Panc1 (cell line): Measurements from ENCODE around the gene HOXA5. TPM values are rescaled to one million over a fixed set of nuclear protein-coding genes. Genes with fewer than 3 reads are reported as not detected.

ENCODE experiments used
- ATAC-seq: fragments of 200-7000 bp; cut with Tn5 transposase; 2 replicates; pipeline ENCODE4 v1.9.1; 2020; ENCODE audit warnings: mild to moderate bottlenecking, moderate library complexity
- BruUV-seq: library from RNA; stranded (reverse); fragments of 400-500 nt; replicated peaks from 2 replicates; lab custom pipeline; 2021; lab: Mats Ljungman, UMichigan
- CTCF ChIA-PET: fragments of 300-600 bp; sonication (Branson Sonifier 250); formaldehyde crosslinking; loops from one replicate; lab custom pipeline; 2022; ENCODE audit warnings: antibody characterized with exemption; lab: Charles Lee
- POLR2A ChIA-PET: fragments of 300-600 bp; sonication (Branson Sonifier 250); formaldehyde crosslinking; loops from one replicate; lab custom pipeline; 2022; ENCODE audit warnings: antibody characterized with exemption; lab: Charles Lee
- DNase-seq: peaks from one replicate; pipeline ENCODE4 v3.0.0-alpha.2; 2010; ENCODE audit warnings: low read depth, low spot score
- H3K27ac ChIP-seq: 2 replicates; pipeline ENCODE4 v1.5.1; 2011; ENCODE audit warnings: mild to moderate bottlenecking, low read length, inconsistent platforms
- H3K27me3 ChIP-seq: fragments of 200-500 bp; sonication (Bioruptor generic); 2 replicates; pipeline ENCODE4 v1.6.0; 2014; ENCODE audit warnings: low read length, inconsistent platforms; ENCODE audit not compliant: control insufficient read depth, insufficient read depth
- H3K36me3 ChIP-seq: fragments of 200-500 bp; sonication (Bioruptor generic); 2 replicates; pipeline ENCODE4 v1.5.1; 2014; ENCODE audit warnings: inconsistent platforms, mild to moderate bottlenecking, low read length, moderate library complexity; ENCODE audit not compliant: control insufficient read depth, insufficient read depth
- H3K4me1 ChIP-seq: 2 replicates; pipeline ENCODE4 v1.5.1; 2011; ENCODE audit warnings: inconsistent platforms, mild to moderate bottlenecking, low read length, moderate library complexity; ENCODE audit not compliant: control insufficient read depth, insufficient read depth
- H3K4me3 ChIP-seq, 2 experiments: 2 replicates each; pipeline ENCODE4 v1.5.1; 2011 to 2012; ENCODE audit warnings: low read depth in 2 of 2, low read length in 2 of 2, mild to moderate bottlenecking in 2 of 2, inconsistent platforms in 1 of 2, moderate library complexity in 1 of 2
- H3K9me3 ChIP-seq: fragments of 200-500 bp; sonication (Bioruptor generic); 2 replicates; pipeline ENCODE4 v1.5.1; 2014; ENCODE audit warnings: low read depth, mild to moderate bottlenecking, inconsistent platforms, low read length, moderate library complexity; ENCODE audit not compliant: control insufficient read depth, insufficient read depth
- POLR2AphosphoS5 ChIP-seq: IDR thresholded peaks from 2 replicates; pipeline ENCODE4 v1.6.1; 2012; ENCODE audit warnings: mild to moderate bottlenecking, low read depth, low read length, moderate library complexity
- REST ChIP-seq, 2 experiments: IDR thresholded peaks; 2 replicates each; pipeline ENCODE4 v1.6.1; 2011 to 2012; ENCODE audit warnings: low read depth in 2 of 2, control low read depth in 1 of 2, low read length in 1 of 2, mild to moderate bottlenecking in 1 of 2, moderate library complexity in 1 of 2; ENCODE audit not compliant: insufficient read depth in 1 of 2
- SIN3A ChIP-seq: IDR thresholded peaks from 2 replicates; pipeline ENCODE4 v1.6.1; 2012; ENCODE audit warnings: low read depth, mild to moderate bottlenecking, low read length, moderate library complexity, borderline replicate concordance; ENCODE audit not compliant: insufficient read depth
- TCF7L2 ChIP-seq: IDR thresholded peaks from 2 replicates; pipeline ENCODE4 v1.6.1; 2011; ENCODE audit warnings: mild to moderate bottlenecking, low read depth, low read length, inconsistent platforms
- in situ Hi-C: cut with HindIII; loops from 2 replicates; pipeline ENCODE4 v1.10.0; 2016; ENCODE audit warnings: low sequenced_read_pairs, low pct_unique_long_range_greater_than_20kb
- intact Hi-C: fragments of 100-400 bp; cut with micrococcal nuclease; formaldehyde crosslinking; loops from one replicate; pipeline ENCODE4 v1.10.0; 2022; ENCODE audit not compliant: unreplicated experiment
- total RNA-seq: library from RNA; stranded (reverse); gene quantifications from one replicate; pipeline ENCODE4 v1.2.1, GENCODE V29; 2021; ENCODE audit not compliant: unreplicated experiment
- TF ChIP-seq, protein P1 (sequence below): fragments of 450-650 bp; IDR thresholded peaks from 2 replicates; pipeline ENCODE4 v1.5.1; 2017; ENCODE audit warnings: mild to moderate bottlenecking

Gene HOXA5
- total RNA-seq, 1 experiment from 2014 or later, result 3.9 TPM

- CTCF ChIA-PET, result no interaction called here
- DNase-seq (no peak), ATAC-seq (no peak)
- Histone ChIP-seq H3K36me3 (no peaks in the 10 kb centered on the region; the same call in 1 of the 2 replicates), H3K27me3 (no peaks in the 10 kb centered on the region), H3K9me3 (no peaks in the 10 kb centered on the region), H3K4me1 (0 out of 2 replicates have a peak, but pooled peaks cover 3% of the 10 kb centered on the region), H3K4me3 (no peak overlapping the region), H3K27ac (no peak overlapping the region)
- no TSS peak for BruUV-seq
- intact Hi-C loops (no loop called here), in situ Hi-C loops (no loop called here)
- TF ChIP-seq SIN3A (no peak), POLR2AphosphoS5 (no peak), TCF7L2 (no peak), REST (IDR thresholded peaks at IDR 0.05; ENCODE audit: insufficient read depth in 1 of 2, low read depth in 2 of 2, low read length in 1 of 2) (no peak)
- TF ChIP-seq, protein P1, sequence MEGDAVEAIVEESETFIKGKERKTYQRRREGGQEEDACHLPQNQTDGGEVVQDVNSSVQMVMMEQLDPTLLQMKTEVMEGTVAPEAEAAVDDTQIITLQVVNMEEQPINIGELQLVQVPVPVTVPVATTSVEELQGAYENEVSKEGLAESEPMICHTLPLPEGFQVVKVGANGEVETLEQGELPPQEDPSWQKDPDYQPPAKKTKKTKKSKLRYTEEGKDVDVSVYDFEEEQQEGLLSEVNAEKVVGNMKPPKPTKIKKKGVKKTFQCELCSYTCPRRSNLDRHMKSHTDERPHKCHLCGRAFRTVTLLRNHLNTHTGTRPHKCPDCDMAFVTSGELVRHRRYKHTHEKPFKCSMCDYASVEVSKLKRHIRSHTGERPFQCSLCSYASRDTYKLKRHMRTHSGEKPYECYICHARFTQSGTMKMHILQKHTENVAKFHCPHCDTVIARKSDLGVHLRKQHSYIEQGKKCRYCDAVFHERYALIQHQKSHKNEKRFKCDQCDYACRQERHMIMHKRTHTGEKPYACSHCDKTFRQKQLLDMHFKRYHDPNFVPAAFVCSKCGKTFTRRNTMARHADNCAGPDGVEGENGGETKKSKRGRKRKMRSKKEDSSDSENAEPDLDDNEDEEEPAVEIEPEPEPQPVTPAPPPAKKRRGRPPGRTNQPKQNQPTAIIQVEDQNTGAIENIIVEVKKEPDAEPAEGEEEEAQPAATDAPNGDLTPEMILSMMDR, result no peak
- POLR2A ChIA-PET, result no interaction called here
Observed at GRCh38 chr7:27157702-27158431, 14.4 kb upstream of the HOXA5 start.

DNA sequence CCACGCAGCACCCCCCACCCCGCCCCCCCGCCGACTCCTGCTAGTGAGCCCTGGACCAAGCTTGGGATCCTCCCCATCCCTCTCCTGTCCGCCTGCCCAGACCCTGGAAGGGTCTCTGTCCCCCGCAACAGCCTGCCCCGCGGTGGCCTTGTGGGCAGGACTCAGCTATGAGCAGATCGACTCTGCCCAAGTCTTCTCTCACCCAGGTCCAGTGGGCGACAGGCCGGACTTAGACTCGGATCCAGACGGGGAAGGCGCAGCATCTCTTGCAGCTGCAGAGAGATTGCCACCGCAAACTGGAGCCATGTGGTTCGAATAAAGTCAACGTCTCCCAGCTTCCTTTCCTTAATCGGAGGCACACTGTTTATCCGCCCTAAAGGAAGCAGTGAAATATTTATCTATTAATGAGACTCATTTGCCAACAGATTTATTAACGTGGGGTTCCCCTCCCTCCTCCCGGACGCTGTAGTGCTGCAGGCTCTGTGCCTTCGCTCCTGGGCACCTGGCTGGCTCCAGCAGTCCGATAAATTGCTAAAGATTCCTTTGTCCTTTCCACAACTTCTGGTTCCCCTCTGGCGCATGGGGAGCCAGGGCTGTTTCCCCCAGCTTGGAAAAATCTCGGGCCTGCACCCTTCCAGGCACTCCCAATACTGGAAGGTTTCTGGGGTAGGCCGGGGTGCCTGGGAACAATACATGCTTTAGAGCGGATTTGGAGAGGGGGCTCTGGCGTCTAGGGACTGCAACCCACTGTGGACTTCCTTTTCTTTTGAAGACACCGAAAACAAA lies 13.6 kb upstream of the HOXA5 start:
- ChIA-PET CTCF (interaction anchor here (0.6 kb wide), 2 partner anchors 65 to 301 kb away, joined by 3 to 8 read pairs; no protein-coding TSS in a partner anchor), POLR2A (no interaction called here)
- Histone ChIP-seq H3K36me3 (no peaks in the 10 kb centered on the region; the same call in 1 of the 2 replicates), H3K27ac (no peak overlapping the region), H3K9me3 (no peaks in the 10 kb centered on the region), H3K27me3 (no peaks in the 10 kb centered on the region), H3K4me1 (0 out of 2 replicates have a peak, but pooled peaks cover 3% of the 10 kb centered on the region), H3K4me3 (no peak overlapping the region)
- no peak for DNase-seq
- no TSS peak for BruUV-seq
- ATAC-seq, result no peak
- in situ Hi-C loops, result no loop called here
- no peak for TF ChIP-seq POLR2AphosphoS5
- TF ChIP-seq REST (IDR thresholded peaks at IDR 0.05; ENCODE audit: insufficient read depth in 1 of 2, low read depth in 2 of 2, low read length in 1 of 2), result no peak
- TF ChIP-seq, protein P1, result no peak
- no peak for TF ChIP-seq SIN3A
- no peak for TF ChIP-seq TCF7L2
- intact Hi-C loops, result no loop called here
